Measurements from ENCODE around the gene NOS1.

GRCh38 chr12:117202033-117202432, 159.4 kb downstream of the NOS1 start:
- no peak for TF ChIP-seq CTCF (IDR thresholded peaks at IDR 0.05)
- no peak for TF ChIP-seq POLR2A (IDR thresholded peaks at IDR 0.05)

Measured in thyroid gland (tissue), 4 donors.